CD8-positive, alpha-beta memory T cell (primary cell): ENCODE measurements around the gene CMSS1. TPM values are rescaled to one million over a fixed set of nuclear protein-coding genes. Genes with fewer than 3 reads are reported as not detected.
A peak's percentile ranks its signal among the peaks of the same experiment; 100 is the strongest.

Source experiments
- CTCF ChIA-PET: fragments of 350-600 bp; sonication (Branson Sonifier 250); formaldehyde crosslinking; loops from one replicate; lab custom pipeline; 2021; ENCODE audit warnings: antibody characterized with exemption; lab: Charles Lee
- POLR2A ChIA-PET: fragments of 350-600 bp; sonication (Branson Sonifier 250); formaldehyde crosslinking; loops from one replicate; lab custom pipeline; 2021; ENCODE audit warnings: antibody characterized with exemption; lab: Charles Lee
- DNase-seq, 5 donors: peaks; one replicate each; pipeline versions ENCODE4 v3.0.0 to v3.0.0-alpha.2; 2020 to 2022; ENCODE audit warnings: mixed read lengths in 1 of 5
- H3K27ac ChIP-seq: one replicate; pipeline ENCODE4 v1.7.0; 2013; ENCODE audit warnings: low read depth, mild to moderate bottlenecking, low read length, moderate library complexity
- H3K27me3 ChIP-seq: 2 replicates; pipeline ENCODE4 v1.7.0; 2013; ENCODE audit warnings: low read length, mild to moderate bottlenecking; ENCODE audit not compliant: insufficient read depth, poor library complexity, severe bottlenecking
- H3K36me3 ChIP-seq: 2 replicates; pipeline ENCODE4 v1.7.0; 2013; ENCODE audit warnings: mild to moderate bottlenecking, low read length, moderate library complexity; ENCODE audit not compliant: insufficient read depth
- H3K4me1 ChIP-seq: 2 replicates; pipeline ENCODE4 v1.7.0; 2013; ENCODE audit warnings: mild to moderate bottlenecking, low read length, moderate library complexity; ENCODE audit not compliant: insufficient read depth
- H3K4me3 ChIP-seq: 2 replicates; pipeline ENCODE4 v1.7.0; 2013; ENCODE audit warnings: mild to moderate bottlenecking, low read length
- H3K9me3 ChIP-seq: 2 replicates; pipeline ENCODE4 v1.7.0; 2013; ENCODE audit warnings: mild to moderate bottlenecking, low read length
- H3K27ac Mint-ChIP-seq, 8 donors: one replicate each; pipeline ENCODE4 v1.8.0; 2020 to 2021; ENCODE audit warnings: mixed read lengths in 8 of 8, mild to moderate bottlenecking in 6 of 8, inconsistent platforms in 3 of 8, moderate library complexity in 3 of 8
- H3K27me3 Mint-ChIP-seq, 2 donors: one replicate each; pipeline ENCODE4 v1.8.0; 2020 to 2021; ENCODE audit warnings: mixed read lengths in 2 of 2, mild to moderate bottlenecking in 1 of 2, moderate library complexity in 1 of 2
- H3K36me3 Mint-ChIP-seq, 3 donors: one replicate each; pipeline ENCODE4 v1.8.0; 2020 to 2021; ENCODE audit warnings: mixed read lengths in 3 of 3, inconsistent platforms in 1 of 3, mild to moderate bottlenecking in 1 of 3
- H3K4me1 Mint-ChIP-seq, 3 donors: one replicate each; pipeline ENCODE4 v1.8.0; 2020 to 2021; ENCODE audit warnings: mixed read lengths in 3 of 3, inconsistent platforms in 1 of 3, mild to moderate bottlenecking in 1 of 3
- H3K4me3 Mint-ChIP-seq, 7 donors: one replicate each; pipeline ENCODE4 v1.8.0; 2020 to 2021; ENCODE audit warnings: mixed read lengths in 7 of 7, mild to moderate bottlenecking in 6 of 7, moderate library complexity in 4 of 7, inconsistent platforms in 2 of 7
- H3K9me3 Mint-ChIP-seq, 5 donors: one replicate each; pipeline ENCODE4 v1.8.0; 2020 to 2022; ENCODE audit warnings: mixed read lengths in 5 of 5, mild to moderate bottlenecking in 3 of 5, moderate library complexity in 2 of 5, inconsistent platforms in 1 of 5
- polyA plus RNA-seq: library from polyadenylated mRNA; unstranded; fragments of 300-500 nt; fragmentation: Illumina TruSeq; gene quantifications from one replicate; pipeline ENCODE4 v1.2.3, GENCODE V29; 2021
- total RNA-seq, 2 experiments: library from RNA; stranded (reverse); gene quantifications; one replicate each; pipeline ENCODE4 v1.2.3, GENCODE V29; 2021

Gene CMSS1
- total and polyA plus RNA-seq, 3 experiments from 2014 or later = 16.8 to 143 (median 140) TPM

GRCh38 chr3:99823723-99824711, 6.4 kb downstream of the CMSS1 start:
- Histone ChIP-seq H3K27me3 (no peaks in the 10 kb centered on the region), H3K9me3 (no peaks in the 10 kb centered on the region), H3K36me3 (no peaks in the 10 kb centered on the region), H3K4me1 (peaks cover 5% of the 10 kb centered on the region), H3K4me3 (no peak overlapping the region), H3K27ac (no peak overlapping the region)
- no peaks in the 10 kb centered on the region for H3K9me3 Mint-ChIP-seq
- CTCF ChIA-PET = interaction anchor here (2.2 to 2.3 kb wide), 2 partner anchors 9 to 15 kb away, joined by 8 to 18 read pairs; no protein-coding TSS in a partner anchor
- peaks cover 0 to 7% (median 5%) of the 10 kb centered on the region in 3 donors for H3K36me3 Mint-ChIP-seq
- DNase-seq = no peak
- H3K27ac Mint-ChIP-seq = peak overlapping the region in 2 of 8 donors; percentile 7 to 83
- no peak overlapping the region for H3K4me3 Mint-ChIP-seq
- POLR2A ChIA-PET = no interaction called here
- H3K27me3 Mint-ChIP-seq = no peaks in the 10 kb centered on the region
- peaks cover 14 to 37% (median 27%) of the 10 kb centered on the region in 3 donors for H3K4me1 Mint-ChIP-seq

- no peak overlapping the region for H3K27ac Mint-ChIP-seq
- H3K4me3 Mint-ChIP-seq = no peak overlapping the region
Observed at GRCh38 chr3:99825004-99825640, 7.5 kb downstream of the CMSS1 start.

GRCh38 chr3:99829844-99830243, 12.2 kb downstream of the CMSS1 start:
- Mint-ChIP-seq H3K36me3 (peaks cover 0 to 3% (median 0%) of the 10 kb centered on the region in 3 donors), H3K4me3 (no peak overlapping the region), H3K27me3 (no peaks in the 10 kb centered on the region), H3K4me1 (peaks cover 0 to 11% (median 4%) of the 10 kb centered on the region in 3 donors), H3K9me3 (no peaks in the 10 kb centered on the region), H3K27ac (no peak overlapping the region)
- H3K36me3 ChIP-seq = no peaks in the 10 kb centered on the region
- no peak overlapping the region for H3K27ac ChIP-seq
- H3K9me3 ChIP-seq = no peaks in the 10 kb centered on the region
- POLR2A ChIA-PET = no interaction called here
- H3K4me3 ChIP-seq = no peak overlapping the region
- H3K4me1 ChIP-seq = no peaks in the 10 kb centered on the region
- CTCF ChIA-PET = interaction anchor here (1.0 to 1.7 kb wide), 2 partner anchors 12 to 424 kb away, joined by 3 to 5 read pairs; partner anchors contain the start of gene CMSS1
- DNase-seq = no peak
- H3K27me3 ChIP-seq = no peaks in the 10 kb centered on the region

More at GRCh38 chr3:99825004-99825640, 7.5 kb downstream of the CMSS1 start:
- CTCF ChIA-PET = no interaction called here
- H3K36me3 ChIP-seq = no peaks in the 10 kb centered on the region
- Mint-ChIP-seq H3K4me1 (peaks cover 7 to 27% (median 25%) of the 10 kb centered on the region in 3 donors), H3K36me3 (peaks cover 0 to 7% (median 5%) of the 10 kb centered on the region in 3 donors), H3K9me3 (no peaks in the 10 kb centered on the region), H3K27me3 (no peaks in the 10 kb centered on the region)
- no peaks in the 10 kb centered on the region for H3K27me3 ChIP-seq
- H3K9me3 ChIP-seq = no peaks in the 10 kb centered on the region
- POLR2A ChIA-PET = no interaction called here
- DNase-seq = no peak
- no peaks in the 10 kb centered on the region for H3K4me1 ChIP-seq
- peak overlapping the region; percentile 12 for H3K27ac ChIP-seq
- no peak overlapping the region for H3K4me3 ChIP-seq

GRCh38 chr3:99833617-99834205, 16.0 kb downstream of the CMSS1 start:
- H3K27ac ChIP-seq = no peak overlapping the region
- no peak for DNase-seq
- no peaks in the 10 kb centered on the region for H3K9me3 Mint-ChIP-seq
- no peak overlapping the region for H3K4me3 Mint-ChIP-seq
- no peaks in the 10 kb centered on the region for H3K9me3 ChIP-seq
- no peak overlapping the region for H3K4me3 ChIP-seq
- ChIA-PET CTCF (interaction anchor here (2.4 to 3.2 kb wide), 3 partner anchors 10 to 756 kb away, joined by 6 to 18 read pairs (median 8); no protein-coding TSS in a partner anchor), POLR2A (no interaction called here)
- H3K27me3 Mint-ChIP-seq = no peaks in the 10 kb centered on the region
- H3K36me3 ChIP-seq = no peaks in the 10 kb centered on the region
- H3K4me1 Mint-ChIP-seq = peaks cover 0 to 5% (median 0%) of the 10 kb centered on the region in 3 donors
- peaks cover 0 to 1% (median 0%) of the 10 kb centered on the region in 3 donors for H3K36me3 Mint-ChIP-seq
- H3K4me1 ChIP-seq = no peaks in the 10 kb centered on the region
- H3K27ac Mint-ChIP-seq = no peak overlapping the region
- H3K27me3 ChIP-seq = no peaks in the 10 kb centered on the region

- no peaks in the 10 kb centered on the region for H3K4me1 ChIP-seq
- Mint-ChIP-seq H3K27ac (no peak overlapping the region), H3K4me1 (no peaks in the 10 kb centered on the region), H3K36me3 (no peaks in the 10 kb centered on the region), H3K27me3 (no peaks in the 10 kb centered on the region), H3K9me3 (no peaks in the 10 kb centered on the region), H3K4me3 (no peak overlapping the region)
- H3K4me3 ChIP-seq = no peak overlapping the region
- CTCF ChIA-PET = interaction anchor here (2.4 to 3.2 kb wide), 3 partner anchors 11 to 755 kb away, joined by 6 to 18 read pairs (median 8); no protein-coding TSS in a partner anchor
- POLR2A ChIA-PET = no interaction called here
- no peaks in the 10 kb centered on the region for H3K9me3 ChIP-seq
- H3K27me3 ChIP-seq = no peaks in the 10 kb centered on the region
- H3K27ac ChIP-seq = no peak overlapping the region
- no peak for DNase-seq
- no peaks in the 10 kb centered on the region for H3K36me3 ChIP-seq
Observed at GRCh38 chr3:99834211-99834957, 16.7 kb downstream of the CMSS1 start.

GRCh38 chr3:99836681-99837080, 19.0 kb downstream of the CMSS1 start:
- CTCF ChIA-PET = no interaction called here
- POLR2A ChIA-PET = no interaction called here
- H3K4me1 Mint-ChIP-seq = no peaks in the 10 kb centered on the region

GRCh38 chr3:99837715-99838114, 20.1 kb downstream of the CMSS1 start:
- Histone ChIP-seq H3K4me3 (no peak overlapping the region), H3K9me3 (no peaks in the 10 kb centered on the region), H3K27me3 (no peaks in the 10 kb centered on the region), H3K36me3 (no peaks in the 10 kb centered on the region), H3K27ac (no peak overlapping the region), H3K4me1 (no peaks in the 10 kb centered on the region)
- ChIA-PET CTCF (no interaction called here), POLR2A (no interaction called here)
- DNase-seq = no peak
- no peak overlapping the region for H3K27ac Mint-ChIP-seq
- H3K4me1 Mint-ChIP-seq = no peaks in the 10 kb centered on the region
- H3K27me3 Mint-ChIP-seq = no peaks in the 10 kb centered on the region
- H3K36me3 Mint-ChIP-seq = no peaks in the 10 kb centered on the region
- H3K4me3 Mint-ChIP-seq = no peak overlapping the region
- no peaks in the 10 kb centered on the region for H3K9me3 Mint-ChIP-seq

More at GRCh38 chr3:99836681-99837080, 19.0 kb downstream of the CMSS1 start:
- no peaks in the 10 kb centered on the region for H3K27me3 ChIP-seq
- H3K4me1 ChIP-seq = no peaks in the 10 kb centered on the region
- DNase-seq = no peak
- Mint-ChIP-seq H3K27ac (no peak overlapping the region), H3K27me3 (no peaks in the 10 kb centered on the region), H3K36me3 (no peaks in the 10 kb centered on the region), H3K9me3 (no peaks in the 10 kb centered on the region), H3K4me3 (no peak overlapping the region)
- H3K4me3 ChIP-seq = no peak overlapping the region
- no peak overlapping the region for H3K27ac ChIP-seq
- H3K36me3 ChIP-seq = no peaks in the 10 kb centered on the region
- no peaks in the 10 kb centered on the region for H3K9me3 ChIP-seq
